PFSK-1 (cell line): Measurements from ENCODE around the gene CELF1.

ENCODE experiments used
- FOXP2 ChIP-seq: optimal IDR thresholded peaks from 2 replicates; pipeline ENCODE3; 2011; ENCODE audit warnings: borderline replicate concordance, control low read depth, inconsistent platforms; ENCODE audit not compliant: insufficient read depth; ENCODE audit errors: extremely low read length, extremely low read depth
- POLR2AphosphoS5 ChIP-seq: IDR thresholded peaks from 2 replicates; pipeline ENCODE4 v1.6.1; 2012; ENCODE audit warnings: low read depth, mild to moderate bottlenecking, control low read depth, low read length, moderate library complexity
- REST ChIP-seq, 2 experiments: IDR thresholded peaks; 2 replicates each; pipeline versions ENCODE4 v1.6.1 to v1.8.0; 2011 to 2012; ENCODE audit warnings: low read depth in 2 of 2, low read length in 2 of 2, control low read depth in 1 of 2, inconsistent platforms in 1 of 2, mild to moderate bottlenecking in 1 of 2, moderate library complexity in 1 of 2; ENCODE audit not compliant: insufficient read depth in 1 of 2
- SIN3A ChIP-seq: IDR thresholded peaks from 2 replicates; pipeline ENCODE4 v1.6.1; 2012; ENCODE audit warnings: mild to moderate bottlenecking, low read length, moderate library complexity, borderline replicate concordance; ENCODE audit not compliant: insufficient read depth
- TAF1 ChIP-seq: IDR thresholded peaks from 2 replicates; pipeline ENCODE4 v1.6.1; 2012; ENCODE audit warnings: low read length, control low read depth, borderline replicate concordance; ENCODE audit not compliant: insufficient read depth

The CELF1 gene

GRCh38 chr11:47468598-47469214, 84.2 kb downstream of the CELF1 start:
- no peak for TF ChIP-seq POLR2AphosphoS5
- TF ChIP-seq SIN3A, result no peak

GRCh38 chr11:47467357-47467756, 85.6 kb downstream of the CELF1 start:
- TF ChIP-seq FOXP2 (no peak), REST (IDR thresholded peaks at IDR 0.05; ENCODE audit: insufficient read depth in 1 of 2, low read depth in 2 of 2, low read length in 2 of 2) (no peak), SIN3A (no peak), TAF1 (no peak), POLR2AphosphoS5 (no peak)

GRCh38 chr11:47466701-47467250, 86.2 kb downstream of the CELF1 start:
- no peak; the same call in 1 of the 2 replicates for TF ChIP-seq POLR2AphosphoS5
- TF ChIP-seq REST (IDR thresholded peaks at IDR 0.05; ENCODE audit: insufficient read depth in 1 of 2, low read depth in 2 of 2, low read length in 2 of 2), result no peak
- TF ChIP-seq TAF1, result no peak
- TF ChIP-seq SIN3A, result no peak

- TF ChIP-seq REST (IDR thresholded peaks at IDR 0.05; ENCODE audit: insufficient read depth in 1 of 2, low read depth in 2 of 2, low read length in 2 of 2) (no peak), SIN3A (no peak), TAF1 (no peak), POLR2AphosphoS5 (no peak), FOXP2 (no peak)
Measured at GRCh38 chr11:47466201-47466600, 86.7 kb downstream of the CELF1 start.

- TF ChIP-seq TAF1 (no peak), REST (IDR thresholded peaks at IDR 0.05; ENCODE audit: insufficient read depth in 1 of 2, low read depth in 2 of 2, low read length in 2 of 2) (no peak), FOXP2 (no peak)
Measured at GRCh38 chr11:47464483-47464882, 88.4 kb downstream of the CELF1 start.
